Pancreas (tissue), 10 donors: ENCODE data around the gene SPTBN4. TPM values are rescaled to one million over a fixed set of nuclear protein-coding genes. Genes with fewer than 3 reads are reported as not detected.
"Not testable (repeated sequence)": the region's sequence is repeated elsewhere in the genome, so short reads cannot be mapped to it uniquely, and the experiment has no call there.

Source experiments
- ATAC-seq, 4 donors: fragments of 200-7000 bp; cut with Tn5 transposase; one replicate each; pipeline versions ENCODE4 v1.8.0 to v1.9.1; 2020; ENCODE audit warnings: mild to moderate bottlenecking in 4 of 4, moderate library complexity in 4 of 4
- DNase-seq, 6 donors: peaks; one replicate each; pipeline ENCODE4 v3.0.0-alpha.2; 2020
- FAIRE-seq: peaks from 2 replicates; lab custom pipeline; 2012; peaks lifted over from hg19 to GRCh38; lab: Jason Lieb, UNC
- H3K27ac ChIP-seq, 4 donors: fragments of 200-600 bp; sonication (generic); 1 replicate in 3 of 4; 2 replicates in 1 of 4; pipeline versions ENCODE4 v1.5.0 to v1.8.0; 2020
- H3K27me3 ChIP-seq, 4 donors: fragments of 200-600 bp; one replicate each; pipeline ENCODE4 v1.8.0; 2021
- H3K36me3 ChIP-seq, 3 donors: fragments of 200-600 bp; sonication (generic) in 1 of 3; one replicate each; pipeline versions ENCODE4 v1.5.0 to v1.8.0; 2020 to 2021
- H3K4me1 ChIP-seq, 3 donors: fragments of 200-600 bp; one replicate each; pipeline ENCODE4 v1.8.0; 2021
- H3K4me3 ChIP-seq, 4 donors: fragments of 200-600 bp; sonication (generic) in 2 of 4; one replicate each; pipeline versions ENCODE4 v1.5.0 to v1.8.0; 2020 to 2021
- H3K9me3 ChIP-seq, 4 donors: fragments of 200-600 bp; one replicate each; pipeline ENCODE4 v1.8.0; 2021
- CTCF ChIP-seq, 4 donors: fragments of 200-600 bp; sonication (generic) in 3 of 4; IDR thresholded peaks; one replicate each; pipeline versions ENCODE4 v1.5.0 to v1.8.0; 2021; ENCODE audit warnings: antibody characterized with exemption in 4 of 4
- WGBS, 2 donors: extraction: QIAGEN DNeasy Blood & Tissue Kit; methylation state at CpG; one replicate each; pipeline ENCODE4 v1.1.7; 2013; 5-methylcytosine and 5-hydroxymethylcytosine counted together
- intact Hi-C, 3 donors: fragments of 100-400 bp; cut with DNase I; formaldehyde crosslinking; loops; one replicate each; pipeline versions ENCODE4 v1.11.1 to v1.14.2; 2022
- polyA plus RNA-seq, 2 donors: library from polyadenylated mRNA; stranded (reverse); fragments of 200-250 nt; gene quantifications; one replicate each; pipeline ENCODE4 v1.2.3, GENCODE V29; 2013
- total RNA-seq, 6 donors: library from RNA; stranded (reverse); fragmentation: NEBNext Ultra II Directional in 4 of 6; extraction: Animal tissue kit (Norgen Biotek cat#: 25700) in 4 of 6; gene quantifications; one replicate each; pipeline versions ENCODE4 v1.2.1 to v1.2.4, GENCODE V29; 2021 to 2023
- donor health status: healthy with polysubstance abuse.
- donor health status: DM: no; HTN: no; CAD: no; lungs with moderate emphysema.
- donor health status: DM: no; HTN: no; CAD: no.
- donor health status: control.
- donor health status: control.
- donor health status: Bipolar disorder and iron deficiency.
- donor health status: DM: yes; HTN: yes; CAD: no.
- donor health status: DM: no; HTN: no; CAD: no.
- donor health status: DM: no; HTN: no; CAD: no.
- donor health status: DM: yes; HTN: yes; CAD: no.

SPTBN4 gene
- total and polyA plus RNA-seq, 8 donors = 1.0 to 23.9 (median 1.7) TPM

- Histone ChIP-seq H3K27ac (no peak overlapping the region), H3K36me3 (no peaks in the 10 kb centered on the region), H3K4me1 (peaks cover 0 to 4% (median 0%) of the 10 kb centered on the region in 3 donors), H3K9me3 (no peaks in the 10 kb centered on the region), H3K27me3 (no peaks in the 10 kb centered on the region), H3K4me3 (no peak overlapping the region)
- intact Hi-C loops = no loop called here
- TF ChIP-seq CTCF (IDR thresholded peaks at IDR 0.05) = no peak
- no peak for ATAC-seq
- WGBS, 2 donors = 54 to 69% methylated on average over 4 of the region's 4 CpGs
- DNase-seq = no peak
- FAIRE-seq = no peak
Observed at GRCh38 chr19:40539070-40539469, 72.3 kb downstream of the SPTBN4 start.

- 24 to 25% methylated on average over 6 of the region's 6 CpGs for WGBS, 2 donors
- H3K36me3 ChIP-seq = no peaks in the 10 kb centered on the region
- no peak for TF ChIP-seq CTCF (IDR thresholded peaks at IDR 0.05)
- intact Hi-C loops = no loop called here
- ATAC-seq (peak; percentile 86 to 94 (median 90)), DNase-seq (peak; percentile 70 to 93 (median 86)), FAIRE-seq (no peak)
- no peaks in the 10 kb centered on the region for H3K9me3 ChIP-seq
- H3K4me3 ChIP-seq = no peak overlapping the region
- H3K27me3 ChIP-seq = no peaks in the 10 kb centered on the region
- no peak overlapping the region for H3K27ac ChIP-seq
- H3K4me1 ChIP-seq = peaks cover 0 to 4% (median 0%) of the 10 kb centered on the region in 3 donors
Observed at GRCh38 chr19:40542202-40542859, 75.5 kb downstream of the SPTBN4 start.

- FAIRE-seq = no peak
- no peak for TF ChIP-seq CTCF (IDR thresholded peaks at IDR 0.05)
- H3K27me3 ChIP-seq = no peaks in the 10 kb centered on the region
Observed at GRCh38 chr19:40543029-40543597, 76.3 kb downstream of the SPTBN4 start.

GRCh38 chr19:40546153-40546841 lies 79.5 kb downstream of the SPTBN4 start:
- H3K4me1 ChIP-seq, H3K27ac ChIP-seq, H3K27me3 ChIP-seq, DNase-seq, H3K4me3 ChIP-seq, FAIRE-seq, ATAC-seq, H3K36me3 ChIP-seq, intact Hi-C loops, H3K9me3 ChIP-seq: not testable (repeated sequence)
- WGBS, 2 donors = 76 to 83% methylated on average over 3 of the region's 3 CpGs

More at GRCh38 chr19:40543029-40543597, 76.3 kb downstream of the SPTBN4 start:
- WGBS, 2 donors = 94% methylated on average over 6 of the region's 6 CpGs
- DNase-seq (no peak), ATAC-seq (no peak)
- intact Hi-C loops = no loop called here
- H3K27ac ChIP-seq = no peak overlapping the region
- peaks cover 0 to 4% (median 0%) of the 10 kb centered on the region in 3 donors for H3K4me1 ChIP-seq
- H3K4me3 ChIP-seq = no peak overlapping the region
- no peaks in the 10 kb centered on the region for H3K9me3 ChIP-seq
- no peaks in the 10 kb centered on the region for H3K36me3 ChIP-seq

GRCh38 chr19:40547190-40547589 lies 80.4 kb downstream of the SPTBN4 start:
- H3K27ac ChIP-seq, H3K4me1 ChIP-seq, ATAC-seq, DNase-seq, H3K9me3 ChIP-seq, H3K4me3 ChIP-seq, intact Hi-C loops, FAIRE-seq, H3K36me3 ChIP-seq, H3K27me3 ChIP-seq: not testable (repeated sequence)
- 70 to 72% methylated on average over 4 of the region's 4 CpGs for WGBS, 2 donors
